Tibial nerve (tissue), 3 donors: ENCODE results near the gene PYDC1.

Experiments used
- POLR2A ChIP-seq, 2 donors: fragments of 450-650 bp; IDR thresholded peaks; one replicate each; pipeline ENCODE4 v1.6.1; 2017; ENCODE audit warnings: antibody characterized with exemption in 2 of 2, mild to moderate bottlenecking in 2 of 2, moderate library complexity in 2 of 2
- TF ChIP-seq, protein P1 (sequence below), 5 experiments: fragments of 200-600 bp in 3 of 5; fragments of 450-650 bp in 2 of 5; sonication (generic) in 3 of 5; IDR thresholded peaks; one replicate each; pipeline ENCODE4 v1.5.1; 2016 to 2019; ENCODE audit warnings: antibody characterized with exemption in 5 of 5, mild to moderate bottlenecking in 3 of 5, moderate library complexity in 2 of 5

DNA sequence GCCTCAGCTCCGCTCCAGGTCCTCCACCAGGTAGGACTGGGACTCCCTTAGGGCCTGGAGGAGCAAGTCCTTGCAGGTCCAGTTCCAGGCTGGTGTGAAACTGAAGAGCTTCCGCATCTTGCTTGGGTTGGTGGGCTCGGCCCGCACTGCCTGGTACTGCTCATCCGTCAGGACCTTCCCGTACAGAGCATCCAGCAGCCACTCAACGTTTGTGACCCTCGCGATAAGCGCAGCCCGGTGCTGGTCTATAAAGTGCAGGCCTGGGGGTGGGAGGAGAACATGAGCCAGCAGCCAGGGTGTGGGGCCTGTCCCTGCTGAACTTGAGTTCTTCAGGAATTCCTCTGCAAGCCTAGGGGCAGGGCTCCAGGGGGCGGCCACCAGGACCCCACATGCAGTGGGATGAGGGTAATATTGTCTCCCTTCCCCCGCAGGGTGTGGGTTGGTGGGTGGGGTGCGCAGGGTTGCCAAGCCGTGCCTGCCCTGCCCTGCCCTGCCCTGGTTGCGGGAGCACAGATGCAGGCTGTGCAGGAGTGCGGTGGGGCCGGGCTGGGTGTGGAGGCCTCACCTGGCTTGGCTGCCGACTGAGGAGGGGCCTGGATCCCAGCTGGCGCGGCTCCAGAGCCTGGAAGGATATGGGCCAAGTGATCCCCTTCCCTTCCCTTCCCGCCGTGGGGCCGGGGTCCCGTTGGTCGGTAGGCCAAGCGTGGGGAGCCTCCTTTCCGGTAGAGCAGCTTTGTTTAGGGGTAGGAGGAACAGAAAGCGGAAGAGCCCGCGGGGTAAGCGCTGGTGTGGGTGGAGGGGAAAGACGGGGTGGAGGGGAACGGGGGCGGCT, 15.1 kb downstream of the PYDC1 start:
- TF ChIP-seq, protein P1, sequence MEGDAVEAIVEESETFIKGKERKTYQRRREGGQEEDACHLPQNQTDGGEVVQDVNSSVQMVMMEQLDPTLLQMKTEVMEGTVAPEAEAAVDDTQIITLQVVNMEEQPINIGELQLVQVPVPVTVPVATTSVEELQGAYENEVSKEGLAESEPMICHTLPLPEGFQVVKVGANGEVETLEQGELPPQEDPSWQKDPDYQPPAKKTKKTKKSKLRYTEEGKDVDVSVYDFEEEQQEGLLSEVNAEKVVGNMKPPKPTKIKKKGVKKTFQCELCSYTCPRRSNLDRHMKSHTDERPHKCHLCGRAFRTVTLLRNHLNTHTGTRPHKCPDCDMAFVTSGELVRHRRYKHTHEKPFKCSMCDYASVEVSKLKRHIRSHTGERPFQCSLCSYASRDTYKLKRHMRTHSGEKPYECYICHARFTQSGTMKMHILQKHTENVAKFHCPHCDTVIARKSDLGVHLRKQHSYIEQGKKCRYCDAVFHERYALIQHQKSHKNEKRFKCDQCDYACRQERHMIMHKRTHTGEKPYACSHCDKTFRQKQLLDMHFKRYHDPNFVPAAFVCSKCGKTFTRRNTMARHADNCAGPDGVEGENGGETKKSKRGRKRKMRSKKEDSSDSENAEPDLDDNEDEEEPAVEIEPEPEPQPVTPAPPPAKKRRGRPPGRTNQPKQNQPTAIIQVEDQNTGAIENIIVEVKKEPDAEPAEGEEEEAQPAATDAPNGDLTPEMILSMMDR (IDR thresholded peaks at IDR 0.05), result no peak
- no peak for TF ChIP-seq POLR2A (IDR thresholded peaks at IDR 0.05)
